ENCODE measurements around the gene JCHAIN.
"Not testable (repeated sequence)": the region's sequence is repeated elsewhere in the genome, so short reads cannot be mapped to it uniquely, and the experiment has no call there.

The JCHAIN gene

GRCh38 chr4:70691661-70692060 lies 25.4 kb upstream of the JCHAIN start:
- no peak overlapping the region for H3K4me3 ChIP-seq (ENCODE audit: insufficient read depth, low read depth, low read length)
- 80% methylated on average over 1 of the region's 1 CpG; no CpG with 5 or more reads in 1 of the 2 experiments for WGBS, 2 experiments

GRCh38 chr4:70688795-70689231 lies 22.5 kb upstream of the JCHAIN start:
- WGBS, 2 experiments = 2% methylated on average over 19 of the region's 19 CpGs
- H3K27ac ChIP-seq (ENCODE audit: insufficient read depth, low read depth, low read length, poor library complexity, severe bottlenecking) = peak overlapping the region; percentile 56
- H3K4me3 ChIP-seq (ENCODE audit: insufficient read depth, low read depth, low read length) = peak overlapping the region; percentile 91
- no peaks in the 10 kb centered on the region for H3K27me3 ChIP-seq (ENCODE audit: control insufficient read depth, insufficient read depth, low read length, poor library complexity, severe bottlenecking)
- H3K9me3 ChIP-seq (ENCODE audit: control insufficient read depth, low read length) = no peaks in the 10 kb centered on the region
- H3K4me1 ChIP-seq (ENCODE audit: control insufficient read depth, insufficient read depth, low read length) = peaks cover 8% of the 10 kb centered on the region
- H3K36me3 ChIP-seq (ENCODE audit: control insufficient read depth, insufficient read depth, low read length) = peaks cover 5% of the 10 kb centered on the region

More at GRCh38 chr4:70691661-70692060, 25.4 kb upstream of the JCHAIN start:
- H3K27me3 ChIP-seq (ENCODE audit: control insufficient read depth, insufficient read depth, low read length, poor library complexity, severe bottlenecking) = no peaks in the 10 kb centered on the region
- H3K9me3 ChIP-seq (ENCODE audit: control insufficient read depth, low read length) = no peaks in the 10 kb centered on the region
- H3K4me1 ChIP-seq (ENCODE audit: control insufficient read depth, insufficient read depth, low read length) = peaks cover 8% of the 10 kb centered on the region
- no peak overlapping the region for H3K27ac ChIP-seq (ENCODE audit: insufficient read depth, low read depth, low read length, poor library complexity, severe bottlenecking)
- peaks cover 5% of the 10 kb centered on the region for H3K36me3 ChIP-seq (ENCODE audit: control insufficient read depth, insufficient read depth, low read length)

- Histone ChIP-seq H3K9me3 (ENCODE audit: control insufficient read depth, low read length) (no peaks in the 10 kb centered on the region), H3K36me3 (ENCODE audit: control insufficient read depth, insufficient read depth, low read length) (peaks cover 5% of the 10 kb centered on the region), H3K27ac (ENCODE audit: insufficient read depth, low read depth, low read length, poor library complexity, severe bottlenecking) (peak within 1 kb of the TSS; percentile 93), H3K4me1 (ENCODE audit: control insufficient read depth, insufficient read depth, low read length) (peaks cover 8% of the 10 kb centered on the region), H3K27me3 (ENCODE audit: control insufficient read depth, insufficient read depth, low read length, poor library complexity, severe bottlenecking) (no peaks in the 10 kb centered on the region), H3K4me3 (ENCODE audit: insufficient read depth, low read depth, low read length) (peak within 1 kb of the TSS; percentile 91)
- 1% methylated on average over 70 of the region's 70 CpGs for WGBS, 2 experiments
These were observed 21.8 kb upstream of the JCHAIN start, which contains the start of gene UTP3 for GRCh38 chr4:70687821-70688794. Gene UTP3 (plus strand): TSS chr4:70688532. CDS start chr4:70688678, 146 bp downstream.

GRCh38 chr4:70687392-70687791 lies 21.1 kb upstream of the JCHAIN start:
- peak overlapping the region; percentile 91 for H3K4me3 ChIP-seq (ENCODE audit: insufficient read depth, low read depth, low read length)
- H3K9me3 ChIP-seq (ENCODE audit: control insufficient read depth, low read length) = no peaks in the 10 kb centered on the region
- H3K4me1 ChIP-seq (ENCODE audit: control insufficient read depth, insufficient read depth, low read length) = peaks cover 8% of the 10 kb centered on the region
- 88 to 89% methylated on average over 13 of the region's 13 CpGs for WGBS, 2 experiments
- peaks cover under 1% of the 10 kb centered on the region for H3K36me3 ChIP-seq (ENCODE audit: control insufficient read depth, insufficient read depth, low read length)
- H3K27ac ChIP-seq (ENCODE audit: insufficient read depth, low read depth, low read length, poor library complexity, severe bottlenecking) = peak overlapping the region; percentile 93
- no peaks in the 10 kb centered on the region for H3K27me3 ChIP-seq (ENCODE audit: control insufficient read depth, insufficient read depth, low read length, poor library complexity, severe bottlenecking)

- not testable (repeated sequence) for H3K36me3 ChIP-seq (ENCODE audit: control insufficient read depth, insufficient read depth, low read length); H3K27me3 ChIP-seq (ENCODE audit: control insufficient read depth, insufficient read depth, low read length, poor library complexity, severe bottlenecking); H3K9me3 ChIP-seq (ENCODE audit: control insufficient read depth, low read length); H3K4me1 ChIP-seq (ENCODE audit: control insufficient read depth, insufficient read depth, low read length); H3K27ac ChIP-seq (ENCODE audit: insufficient read depth, low read depth, low read length, poor library complexity, severe bottlenecking); H3K4me3 ChIP-seq (ENCODE audit: insufficient read depth, low read depth, low read length)
- 84 to 93% methylated on average over 3 of the region's 3 CpGs for WGBS, 2 experiments
These were observed 15.8 kb upstream of the JCHAIN start for GRCh38 chr4:70682142-70682541.

GRCh38 chr4:70681704-70682103 lies 15.4 kb upstream of the JCHAIN start:
- no peak overlapping the region for H3K27ac ChIP-seq (ENCODE audit: insufficient read depth, low read depth, low read length, poor library complexity, severe bottlenecking)

GRCh38 chr4:70680934-70681333 lies 14.6 kb upstream of the JCHAIN start:
- Histone ChIP-seq H3K4me1 (ENCODE audit: control insufficient read depth, insufficient read depth, low read length) (no peaks in the 10 kb centered on the region), H3K4me3 (ENCODE audit: insufficient read depth, low read depth, low read length) (no peak overlapping the region), H3K27ac (ENCODE audit: insufficient read depth, low read depth, low read length, poor library complexity, severe bottlenecking) (no peak overlapping the region), H3K9me3 (ENCODE audit: control insufficient read depth, low read length) (no peaks in the 10 kb centered on the region), H3K27me3 (ENCODE audit: control insufficient read depth, insufficient read depth, low read length, poor library complexity, severe bottlenecking) (no peaks in the 10 kb centered on the region), H3K36me3 (ENCODE audit: control insufficient read depth, insufficient read depth, low read length) (no peaks in the 10 kb centered on the region)

More at GRCh38 chr4:70681704-70682103, 15.4 kb upstream of the JCHAIN start:
- H3K36me3 ChIP-seq (ENCODE audit: control insufficient read depth, insufficient read depth, low read length) = no peaks in the 10 kb centered on the region
- no peaks in the 10 kb centered on the region for H3K4me1 ChIP-seq (ENCODE audit: control insufficient read depth, insufficient read depth, low read length)
- H3K9me3 ChIP-seq (ENCODE audit: control insufficient read depth, low read length) = no peaks in the 10 kb centered on the region
- no peaks in the 10 kb centered on the region for H3K27me3 ChIP-seq (ENCODE audit: control insufficient read depth, insufficient read depth, low read length, poor library complexity, severe bottlenecking)
- H3K4me3 ChIP-seq (ENCODE audit: insufficient read depth, low read depth, low read length) = no peak overlapping the region

- Histone ChIP-seq H3K9me3 (ENCODE audit: control insufficient read depth, low read length) (no peaks in the 10 kb centered on the region), H3K36me3 (ENCODE audit: control insufficient read depth, insufficient read depth, low read length) (no peaks in the 10 kb centered on the region), H3K4me1 (ENCODE audit: control insufficient read depth, insufficient read depth, low read length) (no peaks in the 10 kb centered on the region), H3K27ac (ENCODE audit: insufficient read depth, low read depth, low read length, poor library complexity, severe bottlenecking) (no peak overlapping the region), H3K4me3 (ENCODE audit: insufficient read depth, low read depth, low read length) (no peak overlapping the region), H3K27me3 (ENCODE audit: control insufficient read depth, insufficient read depth, low read length, poor library complexity, severe bottlenecking) (no peaks in the 10 kb centered on the region)
- WGBS, 2 experiments = 86 to 92% methylated on average over 1 of the region's 1 CpG
These were observed 12.2 kb upstream of the JCHAIN start for GRCh38 chr4:70678383-70678999.

- no peak overlapping the region for H3K4me3 ChIP-seq (ENCODE audit: insufficient read depth, low read depth, low read length)
- no peaks in the 10 kb centered on the region for H3K36me3 ChIP-seq (ENCODE audit: control insufficient read depth, insufficient read depth, low read length)
- H3K27ac ChIP-seq (ENCODE audit: insufficient read depth, low read depth, low read length, poor library complexity, severe bottlenecking) = no peak overlapping the region
- no peaks in the 10 kb centered on the region for H3K4me1 ChIP-seq (ENCODE audit: control insufficient read depth, insufficient read depth, low read length)
- no peaks in the 10 kb centered on the region for H3K27me3 ChIP-seq (ENCODE audit: control insufficient read depth, insufficient read depth, low read length, poor library complexity, severe bottlenecking)
- WGBS, 2 experiments = 85 to 89% methylated on average over 6 of the region's 6 CpGs
- H3K9me3 ChIP-seq (ENCODE audit: control insufficient read depth, low read length) = no peaks in the 10 kb centered on the region
These were observed 10.3 kb upstream of the JCHAIN start for GRCh38 chr4:70676554-70677090.

- no peaks in the 10 kb centered on the region for H3K27me3 ChIP-seq (ENCODE audit: control insufficient read depth, insufficient read depth, low read length, poor library complexity, severe bottlenecking)
These were observed 8.4 kb upstream of the JCHAIN start for GRCh38 chr4:70674731-70675130.

More at GRCh38 chr4:70674731-70675130, 8.4 kb upstream of the JCHAIN start:
- H3K27ac ChIP-seq (ENCODE audit: insufficient read depth, low read depth, low read length, poor library complexity, severe bottlenecking) = no peak overlapping the region
- no peaks in the 10 kb centered on the region for H3K9me3 ChIP-seq (ENCODE audit: control insufficient read depth, low read length)
- 92 to 94% methylated on average over 1 of the region's 1 CpG for WGBS, 2 experiments
- no peaks in the 10 kb centered on the region for H3K4me1 ChIP-seq (ENCODE audit: control insufficient read depth, insufficient read depth, low read length)
- H3K36me3 ChIP-seq (ENCODE audit: control insufficient read depth, insufficient read depth, low read length) = no peaks in the 10 kb centered on the region
- H3K4me3 ChIP-seq (ENCODE audit: insufficient read depth, low read depth, low read length) = no peak overlapping the region

All from ectodermal cell (in vitro differentiated cells).